Body of pancreas (tissue), 4 donors: ENCODE data around the gene SMIM32. TPM values are rescaled to one million over a fixed set of nuclear protein-coding genes. Genes with fewer than 3 reads are reported as not detected.

Source experiments
- ATAC-seq: fragments of 150-250 bp; one replicate; pipeline ENCODE4 v1.9.1; 2016
- DNase-seq, 4 donors: peaks; one replicate each; pipeline ENCODE4 v3.0.0-alpha.2; 2019
- H3K27ac ChIP-seq, 4 donors: fragments of 200-600 bp; sonication (generic); 1 replicate in 3 of 4; 2 replicates in 1 of 4; pipeline versions ENCODE4 v1.5.1 to v1.6.1; 2016 to 2019; ENCODE audit warnings: mild to moderate bottlenecking in 1 of 4, mixed read lengths in 1 of 4, moderate library complexity in 1 of 4
- H3K27me3 ChIP-seq, 2 donors: fragments of 200-600 bp; sonication (generic); one replicate each; pipeline ENCODE4 v1.6.0; 2016; ENCODE audit warnings: mild to moderate bottlenecking in 1 of 2
- H3K36me3 ChIP-seq, 2 donors: fragments of 200-600 bp; sonication (generic); replicated peaks in 1 of 2; 2 replicates each; pipeline ENCODE4 v1.5.1; 2016; ENCODE audit warnings: low read depth in 2 of 2; ENCODE audit not compliant: insufficient read depth in 1 of 2
- H3K4me1 ChIP-seq: fragments of 200-600 bp; sonication (generic); one replicate; pipeline ENCODE4 v1.6.0; 2016
- H3K4me3 ChIP-seq, 2 donors: fragments of 200-600 bp; sonication (generic); 1 replicate in 1 of 2; 2 replicates in 1 of 2; pipeline ENCODE4 v1.5.1; 2016 to 2019
- H3K9me3 ChIP-seq, 3 donors: fragments of 200-600 bp; sonication (generic); 1 replicate in 2 of 3; 2 replicates in 1 of 3; pipeline ENCODE4 v1.5.1; 2016
- POLR2A ChIP-seq, 3 donors: fragments of 450-650 bp; IDR thresholded peaks; one replicate each; pipeline ENCODE4 v1.6.1; 2016; ENCODE audit warnings: antibody characterized with exemption in 3 of 3, mild to moderate bottlenecking in 2 of 3
- WGBS, 2 donors: methylation state at CpG; one replicate each; pipeline ENCODE4 v1.1.5; 2017; 5-methylcytosine and 5-hydroxymethylcytosine counted together
- intact Hi-C: fragments of 100-400 bp; cut with DNase I; formaldehyde crosslinking; loops from one replicate; pipeline ENCODE4 v1.15.1; 2023
- total RNA-seq, 2 donors: library from RNA; depleted of rRNA; stranded (reverse); fragments of >200 nt; gene quantifications; one replicate each; pipeline ENCODE4 v1.1.0, GENCODE V29; 2016
- TF ChIP-seq, protein P1 (sequence below), 7 experiments: fragments of 450-650 bp in 4 of 7; fragments of 200-600 bp in 3 of 7; sonication (generic) in 3 of 7; IDR thresholded peaks; one replicate each; pipeline ENCODE4 v1.5.1; 2016 to 2019; ENCODE audit warnings: antibody characterized with exemption in 7 of 7

The SMIM32 gene
- total RNA-seq, 2 donors from 2014 or later = 0.78 TPM; not detected in 1

DNA sequence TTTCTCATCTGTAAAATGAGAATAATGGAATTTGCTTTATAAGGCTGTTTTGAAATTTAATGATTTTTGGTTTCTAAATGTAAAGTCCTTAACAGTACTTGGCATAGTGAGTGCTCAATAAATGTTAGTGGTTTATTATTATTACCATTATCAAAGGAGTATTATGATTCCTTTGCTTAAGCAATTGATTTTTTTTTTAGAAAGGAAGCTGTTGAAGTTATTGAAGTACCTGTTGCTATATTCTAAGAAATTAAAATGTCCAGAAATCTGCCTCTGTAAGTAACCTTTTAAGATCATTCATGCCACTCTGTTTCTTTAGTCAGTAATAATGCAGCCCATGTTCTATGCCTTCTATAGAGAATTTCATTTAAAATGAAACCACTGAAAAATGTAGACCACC, 45.3 kb downstream of the SMIM32 start:
- no peak overlapping the region for H3K27ac ChIP-seq
- DNase-seq (no peak), ATAC-seq (no peak)
- no peak overlapping the region for H3K4me3 ChIP-seq
- TF ChIP-seq POLR2A (IDR thresholded peaks at IDR 0.05) = no peak
- TF ChIP-seq, protein P1, sequence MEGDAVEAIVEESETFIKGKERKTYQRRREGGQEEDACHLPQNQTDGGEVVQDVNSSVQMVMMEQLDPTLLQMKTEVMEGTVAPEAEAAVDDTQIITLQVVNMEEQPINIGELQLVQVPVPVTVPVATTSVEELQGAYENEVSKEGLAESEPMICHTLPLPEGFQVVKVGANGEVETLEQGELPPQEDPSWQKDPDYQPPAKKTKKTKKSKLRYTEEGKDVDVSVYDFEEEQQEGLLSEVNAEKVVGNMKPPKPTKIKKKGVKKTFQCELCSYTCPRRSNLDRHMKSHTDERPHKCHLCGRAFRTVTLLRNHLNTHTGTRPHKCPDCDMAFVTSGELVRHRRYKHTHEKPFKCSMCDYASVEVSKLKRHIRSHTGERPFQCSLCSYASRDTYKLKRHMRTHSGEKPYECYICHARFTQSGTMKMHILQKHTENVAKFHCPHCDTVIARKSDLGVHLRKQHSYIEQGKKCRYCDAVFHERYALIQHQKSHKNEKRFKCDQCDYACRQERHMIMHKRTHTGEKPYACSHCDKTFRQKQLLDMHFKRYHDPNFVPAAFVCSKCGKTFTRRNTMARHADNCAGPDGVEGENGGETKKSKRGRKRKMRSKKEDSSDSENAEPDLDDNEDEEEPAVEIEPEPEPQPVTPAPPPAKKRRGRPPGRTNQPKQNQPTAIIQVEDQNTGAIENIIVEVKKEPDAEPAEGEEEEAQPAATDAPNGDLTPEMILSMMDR (IDR thresholded peaks at IDR 0.05) = no peak
- H3K9me3 ChIP-seq = no peaks in the 10 kb centered on the region
- H3K36me3 ChIP-seq = no peaks in the 10 kb centered on the region
- peaks cover 45% of the 10 kb centered on the region for H3K4me1 ChIP-seq
- intact Hi-C loops = no loop called here
- H3K27me3 ChIP-seq = no peaks in the 10 kb centered on the region

DNA sequence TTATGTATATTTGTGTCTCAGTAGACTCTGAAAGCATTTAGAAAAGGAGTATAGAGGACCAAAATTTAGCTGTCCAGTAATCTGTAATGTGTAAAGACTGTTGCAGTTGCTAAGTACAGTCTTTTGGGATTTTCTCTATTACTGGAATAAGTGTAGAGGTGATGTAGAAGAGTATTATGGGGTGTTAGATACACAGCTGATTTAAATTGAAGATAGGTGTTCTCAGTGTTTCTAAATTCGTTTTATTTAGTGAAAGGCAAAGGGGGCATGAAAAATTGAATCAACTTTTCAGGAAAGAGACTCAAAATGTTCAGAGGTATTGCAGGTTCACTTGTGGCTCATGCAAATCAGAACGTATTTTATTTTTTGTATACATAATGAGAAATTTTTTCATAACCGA, 46.8 kb downstream of the SMIM32 start:
- no peaks in the 10 kb centered on the region for H3K36me3 ChIP-seq
- no peak overlapping the region for H3K4me3 ChIP-seq
- ATAC-seq (no peak), DNase-seq (no peak)
- TF ChIP-seq POLR2A (IDR thresholded peaks at IDR 0.05) = no peak
- TF ChIP-seq, protein P1 (IDR thresholded peaks at IDR 0.05) = no peak
- 64 to 65% methylated on average over 3 of the region's 3 CpGs for WGBS, 2 donors
- no peaks in the 10 kb centered on the region for H3K27me3 ChIP-seq
- peaks cover 41% of the 10 kb centered on the region for H3K4me1 ChIP-seq
- H3K27ac ChIP-seq = no peak overlapping the region
- intact Hi-C loops = no loop called here
- H3K9me3 ChIP-seq = no peaks in the 10 kb centered on the region

DNA sequence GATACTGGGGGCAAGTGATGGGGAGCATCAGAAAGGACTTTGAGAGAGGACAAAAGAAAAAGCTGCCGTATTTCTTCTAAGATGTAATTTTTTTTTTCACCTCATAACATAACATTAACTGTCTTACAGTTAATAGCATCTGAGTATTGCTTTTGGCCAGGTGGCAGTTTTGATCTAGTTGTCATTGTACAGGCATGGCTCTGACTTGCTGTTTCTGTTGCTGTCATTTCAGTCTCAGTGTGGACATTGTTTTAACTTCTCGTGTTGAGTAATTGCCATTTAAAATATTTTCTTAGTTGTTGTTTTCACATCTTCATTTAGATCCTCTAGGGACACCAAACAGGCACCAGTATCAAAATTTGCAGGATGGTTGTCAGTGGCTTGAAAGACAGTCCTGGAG, 47.9 kb downstream of the SMIM32 start:
- no peak for DNase-seq
- H3K4me3 ChIP-seq = no peak overlapping the region
- 49 to 52% methylated on average over 2 of the region's 2 CpGs for WGBS, 2 donors
- no peaks in the 10 kb centered on the region for H3K27me3 ChIP-seq
- no peak for ATAC-seq
- no peaks in the 10 kb centered on the region for H3K9me3 ChIP-seq
- no peak for TF ChIP-seq POLR2A (IDR thresholded peaks at IDR 0.05)
- TF ChIP-seq, protein P1 (IDR thresholded peaks at IDR 0.05) = no peak
- intact Hi-C loops = no loop called here
- H3K27ac ChIP-seq = no peak overlapping the region
- H3K4me1 ChIP-seq = peaks cover 38% of the 10 kb centered on the region
- no peaks in the 10 kb centered on the region for H3K36me3 ChIP-seq

DNA sequence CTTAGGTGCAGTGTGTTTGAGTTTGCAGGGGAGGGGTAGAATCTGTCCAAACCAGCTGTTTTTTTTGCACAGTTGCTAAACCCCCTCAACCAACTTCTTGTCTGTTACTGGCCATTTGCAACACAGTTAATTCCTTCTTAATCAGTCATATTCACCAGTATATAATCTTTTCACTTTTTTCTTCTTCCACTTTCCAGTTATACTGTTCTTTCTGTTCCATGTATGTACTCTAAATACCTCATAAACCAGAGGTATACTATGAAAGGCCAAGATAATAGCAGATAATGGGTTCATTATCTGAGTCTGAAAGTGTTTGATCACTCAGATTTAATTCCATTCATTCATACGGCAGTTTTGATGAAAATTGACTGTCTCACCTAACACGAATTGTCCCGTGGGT, 49.2 kb downstream of the SMIM32 start:
- H3K4me1 ChIP-seq = peaks cover 37% of the 10 kb centered on the region

DNA sequence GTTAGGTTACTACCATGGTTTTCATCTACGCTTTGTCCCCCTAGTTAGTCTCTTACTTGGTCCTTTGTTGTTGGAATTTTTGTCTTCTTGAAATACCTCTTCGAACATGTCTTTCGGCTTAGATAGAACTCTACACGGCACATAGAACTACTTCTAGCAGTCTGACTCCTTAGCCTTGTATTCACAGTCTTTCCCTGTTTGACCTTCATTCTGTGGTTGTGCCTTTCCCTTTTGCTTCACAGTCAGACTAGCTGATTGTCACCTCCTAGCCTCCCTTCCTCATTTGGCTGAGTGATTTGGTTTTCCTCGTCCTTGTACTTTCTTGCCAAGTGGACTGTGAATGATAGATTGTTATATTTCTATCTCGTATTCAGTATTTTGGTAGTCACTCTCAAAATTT, 49.6 kb downstream of the SMIM32 start:
- DNase-seq = no peak
- Histone ChIP-seq H3K27ac (no peak overlapping the region), H3K4me3 (no peak overlapping the region), H3K9me3 (no peaks in the 10 kb centered on the region), H3K27me3 (no peaks in the 10 kb centered on the region), H3K36me3 (no peaks in the 10 kb centered on the region), H3K4me1 (peaks cover 41% of the 10 kb centered on the region)
- WGBS, 2 donors = 55 to 63% methylated on average over 6 of the region's 6 CpGs
- intact Hi-C loops = no loop called here
- TF ChIP-seq, protein P1 (IDR thresholded peaks at IDR 0.05) = no peak
- TF ChIP-seq POLR2A (IDR thresholded peaks at IDR 0.05) = no peak
- ATAC-seq = no peak

More for the DNA sequence above, 49.2 kb downstream of the SMIM32 start:
- H3K27ac ChIP-seq = no peak overlapping the region
- intact Hi-C loops = no loop called here
- H3K36me3 ChIP-seq = no peaks in the 10 kb centered on the region
- H3K27me3 ChIP-seq = no peaks in the 10 kb centered on the region
- 57 to 60% methylated on average over 3 of the region's 3 CpGs for WGBS, 2 donors
- no peak overlapping the region for H3K4me3 ChIP-seq
- DNase-seq (no peak), ATAC-seq (no peak)
- no peaks in the 10 kb centered on the region for H3K9me3 ChIP-seq
- TF ChIP-seq, protein P1 (IDR thresholded peaks at IDR 0.05) = no peak
- TF ChIP-seq POLR2A (IDR thresholded peaks at IDR 0.05) = no peak
